IMR-90 (cell line): ENCODE data around the gene PALLD. TPM values are rescaled to one million over a fixed set of nuclear protein-coding genes. Genes with fewer than 3 reads are reported as not detected.

Experiments used
- ATAC-seq: fragments of 200-7000 bp; cut with Tn5 transposase; 2 replicates; pipeline ENCODE4 v1.9.1; 2020; ENCODE audit warnings: low read depth, mild to moderate bottlenecking, moderate library complexity
- BruUV-seq: library from RNA; stranded (reverse); fragments of 400-500 nt; replicated peaks from 2 replicates; lab custom pipeline; 2021; lab: Mats Ljungman, UMichigan
- CTCF ChIA-PET: fragments of 300-600 bp; formaldehyde crosslinking; extraction: SDS; loops from one replicate; lab custom pipeline; 2021; ENCODE audit warnings: antibody characterized with exemption; lab: Yijun Ruan, JAX
- POLR2A ChIA-PET: fragments of 300-600 bp; sonication (Branson Sonifier 250); formaldehyde crosslinking; loops from one replicate; lab custom pipeline; 2022; ENCODE audit warnings: antibody characterized with exemption; ENCODE audit not compliant: unreplicated experiment; lab: Charles Lee
- DNase-seq: peaks from one replicate; pipeline ENCODE4 v3.0.0; 2013
- H2AFZ ChIP-seq: replicated peaks from 2 replicates; pipeline ENCODE3; 2013; ENCODE audit warnings: low read length, mild to moderate bottlenecking; ENCODE audit not compliant: poor library complexity
- H2AK5ac ChIP-seq: 2 replicates; pipeline ENCODE4 v1.6.1; 2013; ENCODE audit warnings: low read depth, low read length, inconsistent platforms
- H2AK9ac ChIP-seq: replicated peaks from 2 replicates; pipeline ENCODE3; 2013; ENCODE audit warnings: mild to moderate bottlenecking, low read depth, low read length, moderate library complexity; ENCODE audit not compliant: poor library complexity
- H2BK120ac ChIP-seq: 2 replicates; pipeline ENCODE4 v1.6.1; 2013; ENCODE audit warnings: low read depth, low read length, inconsistent platforms
- H2BK15ac ChIP-seq: 3 replicates; pipeline ENCODE4 v1.6.1; 2013; ENCODE audit warnings: low read depth, low read length, inconsistent platforms
- H2BK20ac ChIP-seq: 2 replicates; pipeline ENCODE4 v1.6.1; 2013; ENCODE audit warnings: low read depth, mild to moderate bottlenecking, inconsistent platforms, low read length, moderate library complexity
- H2BK5ac ChIP-seq: 2 replicates; pipeline ENCODE4 v1.6.1; 2013; ENCODE audit warnings: mild to moderate bottlenecking, low read depth, low read length, inconsistent platforms; ENCODE audit not compliant: poor library complexity, severe bottlenecking
- H3K14ac ChIP-seq: replicated peaks from 2 replicates; pipeline ENCODE4 v1.6.1; 2013; ENCODE audit warnings: low read depth, low read length, inconsistent platforms
- H3K18ac ChIP-seq: 2 replicates; pipeline ENCODE4 v1.6.1; 2013; ENCODE audit warnings: low read depth, low read length, control low read depth
- H3K23ac ChIP-seq: 2 replicates; pipeline ENCODE4 v1.6.1; 2013; ENCODE audit warnings: low read depth, low read length, inconsistent platforms
- H3K27ac ChIP-seq: 2 replicates; pipeline ENCODE4 v1.5.1; 2013; ENCODE audit warnings: mild to moderate bottlenecking, control low read depth, low read length; ENCODE audit not compliant: insufficient read depth
- H3K27me3 ChIP-seq: 2 replicates; pipeline ENCODE4 v1.6.1; 2013; ENCODE audit warnings: low read length; ENCODE audit not compliant: control insufficient read depth, insufficient read depth
- H3K36me3 ChIP-seq: 2 replicates; pipeline ENCODE4 v1.6.1; 2013; ENCODE audit warnings: low read length, mixed read lengths; ENCODE audit not compliant: control insufficient read depth, insufficient read depth
- H3K4ac ChIP-seq: 2 replicates; pipeline ENCODE4 v1.6.1; 2013; ENCODE audit warnings: low read depth, low read length, inconsistent platforms
- H3K4me1 ChIP-seq: 2 replicates; pipeline ENCODE4 v1.6.1; 2013; ENCODE audit warnings: low read length, mixed read lengths; ENCODE audit not compliant: control insufficient read depth, insufficient read depth
- H3K4me2 ChIP-seq: 2 replicates; pipeline ENCODE4 v1.6.1; 2013; ENCODE audit warnings: low read depth, mild to moderate bottlenecking, control low read depth, low read length, moderate library complexity
- H3K4me3 ChIP-seq: 2 replicates; pipeline ENCODE4 v1.5.1; 2013; ENCODE audit warnings: low read depth, mild to moderate bottlenecking, control low read depth, low read length, moderate library complexity; ENCODE audit not compliant: insufficient read depth
- H3K56ac ChIP-seq: 2 replicates; pipeline ENCODE4 v1.6.1; 2013; ENCODE audit warnings: low read length, inconsistent platforms; ENCODE audit not compliant: insufficient read depth; ENCODE audit errors: extremely low read depth
- H3K79me1 ChIP-seq, 2 experiments: 2 replicates each; pipeline ENCODE4 v1.6.1; 2013; ENCODE audit warnings: low read length in 2 of 2, inconsistent platforms in 1 of 2, low read depth in 1 of 2
- H3K9ac ChIP-seq: 2 replicates; pipeline ENCODE4 v1.6.1; 2013; ENCODE audit warnings: low read depth, low read length, control low read depth
- H3K9me1 ChIP-seq: 2 replicates; pipeline ENCODE4 v1.6.1; 2013; ENCODE audit warnings: low read length, inconsistent platforms; ENCODE audit not compliant: insufficient read depth
- H3K9me3 ChIP-seq: 2 replicates; pipeline ENCODE4 v1.6.1; 2013; ENCODE audit warnings: low read length; ENCODE audit not compliant: control insufficient read depth, insufficient read depth
- H4K20me1 ChIP-seq: 2 replicates; pipeline ENCODE4 v1.6.1; 2013; ENCODE audit warnings: low read length, inconsistent platforms; ENCODE audit not compliant: insufficient read depth
- H4K5ac ChIP-seq: 2 replicates; pipeline ENCODE4 v1.6.1; 2013; ENCODE audit warnings: mild to moderate bottlenecking, low read depth, low read length, control low read depth
- H4K8ac ChIP-seq, 2 experiments: 2 replicates each; pipeline ENCODE4 v1.6.1; 2013; ENCODE audit warnings: low read depth in 2 of 2, low read length in 2 of 2, control low read depth in 1 of 2, inconsistent platforms in 1 of 2
- H4K91ac ChIP-seq: 2 replicates; pipeline ENCODE4 v1.6.1; 2013; ENCODE audit warnings: low read depth, low read length, inconsistent platforms; ENCODE audit not compliant: insufficient read depth
- CEBPB ChIP-seq: IDR thresholded peaks from 2 replicates; pipeline ENCODE4 v1.6.1; 2012; ENCODE audit warnings: low read depth, low read length, improper control_type of control experiment
- CHD1 ChIP-seq: IDR thresholded peaks from 2 replicates; pipeline ENCODE4 v1.6.1; 2012; ENCODE audit warnings: low read depth, low read length, improper control_type of control experiment
- WGBS, 2 experiments: methylation state at CpG; one replicate each; pipeline versions ENCODE4 v1.1.5 to v1.1.7; 2013; ENCODE audit warnings: missing lambda C conversion rate in 2 of 2; ENCODE audit not compliant: insufficient read length in 1 of 2; ENCODE audit errors: extremely low coverage in 2 of 2; 5-methylcytosine and 5-hydroxymethylcytosine counted together
- dilution Hi-C: fragments of 300-500 bp; cut with HindIII; formaldehyde crosslinking; loops from one replicate; pipeline ENCODE4 v1.14.3; 2018; ENCODE audit warnings: low sequenced_read_pairs; ENCODE audit not compliant: unreplicated experiment
- in situ Hi-C: fragments of 300-500 bp; cut with MboI; formaldehyde crosslinking; loops from 3 replicates; pipeline ENCODE4 v1.14.3; 2019; ENCODE audit warnings: low sequenced_read_pairs, inconsistent platforms, mixed read lengths
- intact Hi-C: fragments of 100-400 bp; cut with micrococcal nuclease; formaldehyde crosslinking; loops from 2 replicates; pipeline ENCODE4 v1.10.0; 2022
- polyA plus RNA-seq, 3 experiments: library from polyadenylated mRNA; depleted of rRNA; stranded (reverse); fragments of >200 nt; gene quantifications; 2 replicates each; pipeline ENCODE4 v1.2.3, GENCODE V29; 2012; ENCODE audit warnings: low replicate concordance in 1 of 3
- total RNA-seq: library from RNA; depleted of rRNA; stranded (reverse); fragments of >200 nt; gene quantifications from 2 replicates; pipeline ENCODE4 v1.2.3, GENCODE V29; 2012

PALLD gene
- total and polyA plus RNA-seq, 2 of the 4 experiments (the other 2 are of a cell fraction), result 91.0 to 91.9 TPM

DNA sequence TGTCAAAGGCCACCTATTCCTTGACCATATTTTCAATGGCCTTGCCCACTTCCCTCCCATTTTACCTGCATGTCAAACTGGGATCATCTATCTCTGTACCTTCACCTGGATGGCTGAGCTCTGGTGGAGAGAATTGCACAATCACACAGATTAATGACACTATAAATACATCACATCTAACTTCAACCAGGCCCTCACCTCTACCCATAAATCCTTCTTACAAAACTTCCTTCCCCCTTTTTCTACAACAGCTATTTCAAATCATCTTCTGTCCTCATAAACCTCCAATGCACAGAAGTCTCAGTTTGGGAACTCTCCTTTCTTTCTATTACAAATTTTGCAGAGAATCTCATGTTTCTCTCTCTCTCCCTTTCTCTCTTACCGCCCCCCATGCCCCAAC is 9.2 kb downstream of the PALLD start:
- WGBS, 2 experiments, result 77% methylated on average over 1 of the region's 1 CpG; no CpG with 5 or more reads in 1 of the 2 experiments
- Histone ChIP-seq H3K4ac (no peak overlapping the region), H3K27ac (no peak overlapping the region), H2BK120ac (no peak overlapping the region), H3K36me3 (no peaks in the 10 kb centered on the region), H3K18ac (no peak overlapping the region), H4K20me1 (no peaks in the 10 kb centered on the region), H4K5ac (no peak overlapping the region), H2BK5ac (no peak overlapping the region), H3K27me3 (no peaks in the 10 kb centered on the region), H3K9me3 (no peaks in the 10 kb centered on the region), H2AK9ac (no peak overlapping the region), H3K9ac (no peak overlapping the region), H2AFZ (no peak overlapping the region), H3K56ac (no peak overlapping the region), H2BK20ac (no peak overlapping the region), H3K4me1 (peaks cover 2% of the 10 kb centered on the region), H3K79me1 (no peaks in the 10 kb centered on the region), H3K14ac (no peak overlapping the region), H3K9me1 (no peaks in the 10 kb centered on the region), H2BK15ac (no peak overlapping the region), H3K4me3 (no peak overlapping the region), H3K4me2 (no peak overlapping the region), H4K91ac (no peak overlapping the region), H4K8ac (no peak overlapping the region), H2AK5ac (no peak overlapping the region), H3K23ac (no peak overlapping the region)
- intact Hi-C loops (no loop called here), dilution Hi-C loops (no loop called here), in situ Hi-C loops (loop anchor here (25.0 kb wide), 2 partner anchors 94 to 319 kb away; no protein-coding TSS in a partner anchor)
- ATAC-seq (no peak), DNase-seq (no peak)
- no TSS peak for BruUV-seq
- ChIA-PET POLR2A (no interaction called here), CTCF (no interaction called here)
- peak; percentile 73 for TF ChIP-seq CEBPB
- no peak for TF ChIP-seq CHD1
